ENCODE measurements around the gene MGARP.

MGARP gene

DNA sequence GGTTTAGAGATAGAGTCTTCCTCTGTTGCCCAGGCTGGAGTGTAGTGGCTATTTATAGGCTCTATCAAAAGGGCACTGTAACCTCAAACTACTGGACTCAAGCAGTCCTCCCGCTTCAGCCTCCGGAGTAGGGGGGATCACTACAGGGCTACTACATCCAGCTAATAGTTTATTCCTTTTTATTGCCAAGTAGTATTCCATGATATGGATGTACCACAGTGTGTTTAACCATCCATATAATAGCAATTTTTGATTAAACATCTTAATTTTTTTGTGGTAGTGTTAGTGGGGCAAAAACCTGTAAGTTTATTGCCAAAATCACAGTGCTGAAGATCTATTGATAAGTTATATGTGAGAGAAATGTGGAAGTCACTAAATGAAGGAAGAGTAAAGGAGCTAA is 24.9 kb upstream of the MGARP start:
- POLR2A ChIA-PET: no interaction called here
- H3K9me3 ChIP-seq (ENCODE audit: control insufficient read depth, insufficient read depth, low read depth, low read length): no peaks in the 10 kb centered on the region

DNA sequence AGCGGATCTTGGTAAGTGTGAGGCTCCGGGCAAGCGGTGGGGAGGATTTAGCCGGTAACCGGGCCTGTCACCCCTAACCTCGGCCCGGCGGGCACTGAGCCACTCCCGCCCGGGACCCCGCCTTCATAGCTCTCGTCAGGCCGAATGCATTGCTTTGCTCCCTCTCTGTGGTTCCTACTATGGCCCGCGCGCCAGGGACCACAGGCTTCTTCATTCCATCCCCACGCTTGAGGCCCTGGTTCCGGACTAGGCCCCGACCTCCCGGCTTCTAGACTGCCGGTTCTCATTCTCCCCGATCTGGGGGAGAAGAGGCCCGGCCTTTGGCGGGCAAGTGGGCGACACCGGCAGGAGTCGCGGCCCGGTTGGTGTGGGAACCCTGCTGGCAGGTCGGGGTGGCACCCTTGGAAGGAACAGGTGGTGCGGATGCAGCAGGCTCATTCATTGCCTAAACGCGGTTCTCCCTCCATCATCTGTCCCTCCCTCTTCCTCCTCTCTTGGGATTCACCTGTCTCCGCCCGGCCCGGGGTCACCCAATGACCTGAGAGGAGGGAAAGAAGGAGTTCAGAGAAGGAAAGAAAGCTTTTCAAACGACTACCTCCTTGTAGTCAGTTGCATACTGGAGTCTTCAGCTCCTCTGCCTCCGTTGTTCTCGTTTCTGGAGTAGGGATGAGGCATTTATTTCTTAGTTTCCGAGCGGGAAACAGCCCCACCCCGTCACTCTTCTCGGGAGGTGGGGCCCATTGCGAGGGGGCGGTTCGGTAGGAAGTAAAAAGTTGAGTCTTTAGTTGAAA is 22.0 kb upstream of the MGARP start, which contains the start of gene NDUFC1:
TSS of gene NDUFC1 (minus strand) at position 657 of the 791 bp plus-strand sequence. CDS start 6,679 bp downstream, outside the sequence.
- Histone ChIP-seq H3K9me3 (ENCODE audit: control insufficient read depth, insufficient read depth, low read depth, low read length) (no peaks in the 10 kb centered on the region), H3K27ac (ENCODE audit: extremely low read depth, low read depth, low read length) (peak within 1 kb of the TSS; percentile 70), H3K4me1 (ENCODE audit: control insufficient read depth, insufficient read depth, low read length) (no peaks in the 10 kb centered on the region), H3K4me3 (ENCODE audit: low read depth, low read length) (peak within 1 kb of the TSS; percentile 96), H3K36me3 (ENCODE audit: control insufficient read depth in 2 of 2, insufficient read depth in 1 of 2, low read length in 2 of 2) (peaks cover 0 to 25% of the 10 kb centered on the region in 2 experiments; a peak in 2 of 3 replicates)
- POLR2A ChIA-PET: interaction anchor here (0.5 to 2.6 kb wide), 8 partner anchors 10 to 272 kb away, joined by 3 to 28 read pairs (median 4); partner anchors contain the start of genes ELF2 and MGARP
- CTCF ChIA-PET: interaction anchor here (0.8 to 1.7 kb wide), 2 partner anchors 202 to 272 kb away, joined by 3 to 5 read pairs; no protein-coding TSS in a partner anchor
- TF ChIP-seq EGR2 (tag by site-specific recombination; IDR thresholded peaks at IDR 0.05; ENCODE audit: low read depth) (no peak), SETDB1 (IDR thresholded peaks at IDR 0.05; ENCODE audit: insufficient read length, low read length) (no peak), ZNF366 (tag by site-specific recombination; conservative IDR thresholded peaks at IDR 0.05) (peak; percentile 87), GLIS1 (tag by site-specific recombination; IDR thresholded peaks at IDR 0.05) (no peak), ZNF157 (tag by site-specific recombination; IDR thresholded peaks at IDR 0.05) (no peak), PRDM1 (tag by site-specific recombination; IDR thresholded peaks at IDR 0.05) (no peak), YY2 (tag by site-specific recombination; IDR thresholded peaks at IDR 0.05) (no peak), ZNF785 (tag by site-specific recombination; IDR thresholded peaks at IDR 0.05) (no peak), ZNF221 (tag by site-specific recombination; IDR thresholded peaks at IDR 0.05; ENCODE audit: borderline replicate concordance) (no peak), MYNN (tag by site-specific recombination; IDR thresholded peaks at IDR 0.05; ENCODE audit: borderline replicate concordance) (no peak), ZNF426 (tag by site-specific recombination; IDR thresholded peaks at IDR 0.05) (no peak), ZNF239 (tag by site-specific recombination; IDR thresholded peaks at IDR 0.05) (no peak), ZNF555 (tag by site-specific recombination; conservative IDR thresholded peaks at IDR 0.05) (no peak), ZNF596 (tag by site-specific recombination; IDR thresholded peaks at IDR 0.05) (no peak), ZNF610 (tag by site-specific recombination; IDR thresholded peaks at IDR 0.05; ENCODE audit: borderline replicate concordance) (no peak), ZNF792 (tag by site-specific recombination; IDR thresholded peaks at IDR 0.05) (no peak), ZNF830 (tag by site-specific recombination; IDR thresholded peaks at IDR 0.05; ENCODE audit: low read depth) (no peak), ZNF677 (tag by site-specific recombination; IDR thresholded peaks at IDR 0.05) (no peak), YY1 (tag by site-specific recombination; IDR thresholded peaks at IDR 0.05) (no peak), ZNF747 (tag by site-specific recombination; IDR thresholded peaks at IDR 0.05) (no peak), SP2 (tag by site-specific recombination; IDR thresholded peaks at IDR 0.05) (peak; percentile 74), ZNF571 (tag by site-specific recombination; IDR thresholded peaks at IDR 0.05) (no peak), GFI1B (tag by site-specific recombination; IDR thresholded peaks at IDR 0.05) (no peak), ZNF202 (tag by site-specific recombination; IDR thresholded peaks at IDR 0.05; ENCODE audit: borderline replicate concordance) (no peak)
- TF ChIP-seq, protein P1, sequence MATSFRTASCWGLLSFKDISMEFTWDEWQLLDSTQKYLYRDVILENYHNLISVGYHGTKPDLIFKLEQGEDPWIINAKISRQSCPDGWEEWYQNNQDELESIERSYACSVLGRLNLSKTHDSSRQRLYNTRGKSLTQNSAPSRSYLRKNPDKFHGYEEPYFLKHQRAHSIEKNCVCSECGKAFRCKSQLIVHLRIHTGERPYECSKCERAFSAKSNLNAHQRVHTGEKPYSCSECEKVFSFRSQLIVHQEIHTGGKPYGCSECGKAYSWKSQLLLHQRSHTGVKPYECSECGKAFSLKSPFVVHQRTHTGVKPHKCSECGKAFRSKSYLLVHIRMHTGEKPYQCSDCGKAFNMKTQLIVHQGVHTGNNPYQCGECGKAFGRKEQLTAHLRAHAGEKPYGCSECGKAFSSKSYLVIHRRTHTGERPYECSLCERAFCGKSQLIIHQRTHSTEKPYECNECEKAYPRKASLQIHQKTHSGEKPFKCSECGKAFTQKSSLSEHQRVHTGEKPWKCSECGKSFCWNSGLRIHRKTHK (tag by site-specific recombination; IDR thresholded peaks at IDR 0.05): no peak
- TF ChIP-seq, protein P2, sequence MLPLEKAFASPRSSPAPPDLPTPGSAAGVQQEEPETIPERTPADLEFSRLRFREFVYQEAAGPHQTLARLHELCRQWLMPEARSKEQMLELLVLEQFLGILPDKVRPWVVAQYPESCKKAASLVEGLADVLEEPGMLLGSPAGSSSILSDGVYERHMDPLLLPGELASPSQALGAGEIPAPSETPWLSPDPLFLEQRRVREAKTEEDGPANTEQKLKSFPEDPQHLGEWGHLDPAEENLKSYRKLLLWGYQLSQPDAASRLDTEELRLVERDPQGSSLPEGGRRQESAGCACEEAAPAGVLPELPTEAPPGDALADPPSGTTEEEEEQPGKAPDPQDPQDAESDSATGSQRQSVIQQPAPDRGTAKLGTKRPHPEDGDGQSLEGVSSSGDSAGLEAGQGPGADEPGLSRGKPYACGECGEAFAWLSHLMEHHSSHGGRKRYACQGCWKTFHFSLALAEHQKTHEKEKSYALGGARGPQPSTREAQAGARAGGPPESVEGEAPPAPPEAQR (tag by site-specific recombination; IDR thresholded peaks at IDR 0.05): no peak
- TF ChIP-seq, protein P3, sequence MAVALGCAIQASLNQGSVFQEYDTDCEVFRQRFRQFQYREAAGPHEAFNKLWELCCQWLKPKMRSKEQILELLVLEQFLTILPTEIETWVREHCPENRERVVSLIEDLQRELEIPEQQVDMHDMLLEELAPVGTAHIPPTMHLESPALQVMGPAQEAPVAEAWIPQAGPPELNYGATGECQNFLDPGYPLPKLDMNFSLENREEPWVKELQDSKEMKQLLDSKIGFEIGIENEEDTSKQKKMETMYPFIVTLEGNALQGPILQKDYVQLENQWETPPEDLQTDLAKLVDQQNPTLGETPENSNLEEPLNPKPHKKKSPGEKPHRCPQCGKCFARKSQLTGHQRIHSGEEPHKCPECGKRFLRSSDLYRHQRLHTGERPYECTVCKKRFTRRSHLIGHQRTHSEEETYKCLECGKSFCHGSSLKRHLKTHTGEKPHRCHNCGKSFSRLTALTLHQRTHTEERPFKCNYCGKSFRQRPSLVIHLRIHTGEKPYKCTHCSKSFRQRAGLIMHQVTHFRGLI (tag by site-specific recombination; IDR thresholded peaks at IDR 0.05): no peak
- TF ChIP-seq, protein P4, sequence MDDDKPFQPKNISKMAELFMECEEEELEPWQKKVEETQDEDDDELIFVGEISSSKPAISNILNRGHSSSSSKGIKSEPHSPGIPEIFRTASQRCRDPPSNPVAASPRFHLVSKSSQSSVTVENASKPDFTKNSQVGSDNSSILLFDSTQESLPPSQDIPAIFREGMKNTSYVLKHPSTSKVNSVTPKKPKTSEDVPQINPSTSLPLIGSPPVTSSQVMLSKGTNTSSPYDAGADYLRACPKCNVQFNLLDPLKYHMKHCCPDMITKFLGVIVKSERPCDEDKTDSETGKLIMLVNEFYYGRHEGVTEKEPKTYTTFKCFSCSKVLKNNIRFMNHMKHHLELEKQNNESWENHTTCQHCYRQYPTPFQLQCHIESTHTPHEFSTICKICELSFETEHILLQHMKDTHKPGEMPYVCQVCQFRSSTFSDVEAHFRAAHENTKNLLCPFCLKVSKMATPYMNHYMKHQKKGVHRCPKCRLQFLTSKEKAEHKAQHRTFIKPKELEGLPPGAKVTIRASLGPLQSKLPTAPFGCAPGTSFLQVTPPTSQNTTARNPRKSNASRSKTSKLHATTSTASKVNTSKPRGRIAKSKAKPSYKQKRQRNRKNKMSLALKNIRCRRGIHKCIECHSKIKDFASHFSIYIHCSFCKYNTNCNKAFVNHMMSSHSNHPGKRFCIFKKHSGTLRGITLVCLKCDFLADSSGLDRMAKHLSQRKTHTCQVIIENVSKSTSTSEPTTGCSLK (tag by site-specific recombination; IDR thresholded peaks at IDR 0.05): no peak

More for the DNA sequence above, 24.9 kb upstream of the MGARP start:
- no peak overlapping the region for H3K4me3 ChIP-seq (ENCODE audit: low read depth, low read length)
- CTCF ChIA-PET: no interaction called here
- no peak overlapping the region for H3K27ac ChIP-seq (ENCODE audit: extremely low read depth, low read depth, low read length)
- peaks cover 3 to 29% of the 10 kb centered on the region in 2 experiments; a peak in 2 of 3 replicates for H3K36me3 ChIP-seq (ENCODE audit: control insufficient read depth in 2 of 2, insufficient read depth in 1 of 2, low read length in 2 of 2)
- TF ChIP-seq ZNF138 (tag by site-specific recombination; IDR thresholded peaks at IDR 0.05; ENCODE audit: borderline replicate concordance): no peak
- peak; percentile 75 for TF ChIP-seq ZNF146 (tag by site-specific recombination; IDR thresholded peaks at IDR 0.05)
- no peaks in the 10 kb centered on the region for H3K4me1 ChIP-seq (ENCODE audit: control insufficient read depth, insufficient read depth, low read length)

Data from HEK293 (cell line).